Retinal pigment epithelial cell (primary cell): ENCODE measurements around the gene ANO4.

Experiments used
- DNase-seq: peaks from one replicate; pipeline ENCODE4 v3.0.0-alpha.2; 2010; ENCODE audit warnings: low read depth
- H3K4me3 ChIP-seq: 2 replicates; pipeline ENCODE4 v1.5.1; 2011; ENCODE audit warnings: mild to moderate bottlenecking, low read length, control low read depth, moderate library complexity
- TF ChIP-seq, protein P1 (sequence below): conservative IDR thresholded peaks from 2 replicates; pipeline ENCODE4 v1.5.1; 2011; ENCODE audit warnings: low read depth, low read length, control low read depth, inconsistent platforms

The ANO4 gene

DNA sequence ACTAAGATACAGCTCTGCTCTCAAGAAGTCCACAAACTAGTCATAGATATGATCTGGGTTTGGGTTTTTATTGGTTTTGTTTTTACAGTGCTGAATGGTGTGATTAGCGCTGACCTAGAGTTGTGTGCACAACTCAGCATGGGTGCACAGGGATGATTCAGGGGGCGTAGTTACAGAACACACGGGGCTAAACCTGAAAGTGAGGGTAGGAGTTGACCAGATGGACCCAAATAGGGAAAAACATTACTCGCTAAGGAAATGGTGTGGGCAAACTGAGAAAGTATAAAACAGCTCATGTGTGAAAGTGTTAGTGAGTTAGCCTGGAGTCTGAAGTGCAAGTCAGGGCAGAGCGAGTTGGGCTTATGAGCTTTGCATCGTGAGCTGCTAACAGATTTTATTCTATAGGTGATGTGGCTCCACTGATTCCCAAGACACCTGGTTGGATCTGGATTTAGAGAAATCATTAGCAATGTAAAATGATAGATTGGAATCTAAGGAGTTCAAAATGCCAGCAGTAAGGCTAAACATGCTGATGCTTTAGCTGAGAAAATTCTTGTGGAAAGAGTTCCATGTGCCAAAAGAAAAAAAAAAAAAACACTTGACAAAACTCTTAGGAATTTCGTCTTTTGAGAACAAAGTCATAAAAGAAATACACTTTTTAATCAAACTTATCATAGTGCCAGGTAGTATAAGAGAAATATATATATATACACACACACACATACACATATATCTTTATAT is 280.5 kb downstream of the ANO4 start:
- H3K4me3 ChIP-seq = no peak overlapping the region
- TF ChIP-seq, protein P1, sequence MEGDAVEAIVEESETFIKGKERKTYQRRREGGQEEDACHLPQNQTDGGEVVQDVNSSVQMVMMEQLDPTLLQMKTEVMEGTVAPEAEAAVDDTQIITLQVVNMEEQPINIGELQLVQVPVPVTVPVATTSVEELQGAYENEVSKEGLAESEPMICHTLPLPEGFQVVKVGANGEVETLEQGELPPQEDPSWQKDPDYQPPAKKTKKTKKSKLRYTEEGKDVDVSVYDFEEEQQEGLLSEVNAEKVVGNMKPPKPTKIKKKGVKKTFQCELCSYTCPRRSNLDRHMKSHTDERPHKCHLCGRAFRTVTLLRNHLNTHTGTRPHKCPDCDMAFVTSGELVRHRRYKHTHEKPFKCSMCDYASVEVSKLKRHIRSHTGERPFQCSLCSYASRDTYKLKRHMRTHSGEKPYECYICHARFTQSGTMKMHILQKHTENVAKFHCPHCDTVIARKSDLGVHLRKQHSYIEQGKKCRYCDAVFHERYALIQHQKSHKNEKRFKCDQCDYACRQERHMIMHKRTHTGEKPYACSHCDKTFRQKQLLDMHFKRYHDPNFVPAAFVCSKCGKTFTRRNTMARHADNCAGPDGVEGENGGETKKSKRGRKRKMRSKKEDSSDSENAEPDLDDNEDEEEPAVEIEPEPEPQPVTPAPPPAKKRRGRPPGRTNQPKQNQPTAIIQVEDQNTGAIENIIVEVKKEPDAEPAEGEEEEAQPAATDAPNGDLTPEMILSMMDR = no peak
- DNase-seq = no peak

- H3K4me3 ChIP-seq = no peak overlapping the region
- peak; percentile 55 for DNase-seq
- TF ChIP-seq, protein P1 = no peak
Observed at GRCh38 chr12:101076921-101077320, 282.3 kb downstream of the ANO4 start.

GRCh38 chr12:101077791-101078528 is 283.4 kb downstream of the ANO4 start:
- TF ChIP-seq, protein P1 = no peak
- no peak overlapping the region for H3K4me3 ChIP-seq
- DNase-seq = no peak

DNA sequence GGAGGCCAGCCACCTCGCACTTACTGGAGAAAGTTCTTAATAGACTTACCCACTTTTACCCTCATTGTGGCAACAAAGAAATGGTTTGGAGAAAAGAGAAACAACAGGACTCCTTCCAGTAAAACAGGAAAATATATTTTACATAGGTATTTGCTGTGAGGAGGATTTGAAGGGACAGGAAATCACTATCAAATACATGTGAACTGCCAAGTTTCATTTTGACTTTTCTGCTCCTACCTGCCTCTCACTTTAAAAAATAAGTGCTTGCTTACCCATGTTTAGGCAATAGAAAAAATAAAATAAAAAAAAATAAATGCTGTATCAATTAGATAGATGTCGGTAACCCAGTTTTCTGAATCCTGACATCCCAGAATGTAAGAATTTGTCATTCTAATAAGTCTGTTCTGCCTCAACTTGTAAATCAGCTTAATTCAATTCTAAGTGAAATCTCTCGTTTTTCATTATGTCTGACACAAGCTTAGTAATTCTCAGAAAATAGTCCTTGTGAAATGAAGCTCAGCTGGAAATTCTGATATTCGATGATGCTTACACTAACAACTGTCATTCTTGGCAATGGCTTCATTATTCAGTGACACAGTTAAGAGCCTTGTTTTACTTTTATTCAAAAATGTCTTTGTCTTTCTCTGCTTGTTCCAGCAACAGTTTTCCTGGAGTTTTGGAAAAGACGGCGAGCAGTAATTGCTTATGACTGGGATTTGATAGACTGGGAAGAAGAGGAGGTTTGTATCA is 284.1 kb downstream of the ANO4 start:
- DNase-seq = no peak
- H3K4me3 ChIP-seq = no peak overlapping the region

GRCh38 chr12:101082706-101083105 is 288.1 kb downstream of the ANO4 start:
- TF ChIP-seq, protein P1 = no peak
- no peak for DNase-seq
- no peak overlapping the region for H3K4me3 ChIP-seq

More for the DNA sequence above, 284.1 kb downstream of the ANO4 start:
- TF ChIP-seq, protein P1 = no peak

DNA sequence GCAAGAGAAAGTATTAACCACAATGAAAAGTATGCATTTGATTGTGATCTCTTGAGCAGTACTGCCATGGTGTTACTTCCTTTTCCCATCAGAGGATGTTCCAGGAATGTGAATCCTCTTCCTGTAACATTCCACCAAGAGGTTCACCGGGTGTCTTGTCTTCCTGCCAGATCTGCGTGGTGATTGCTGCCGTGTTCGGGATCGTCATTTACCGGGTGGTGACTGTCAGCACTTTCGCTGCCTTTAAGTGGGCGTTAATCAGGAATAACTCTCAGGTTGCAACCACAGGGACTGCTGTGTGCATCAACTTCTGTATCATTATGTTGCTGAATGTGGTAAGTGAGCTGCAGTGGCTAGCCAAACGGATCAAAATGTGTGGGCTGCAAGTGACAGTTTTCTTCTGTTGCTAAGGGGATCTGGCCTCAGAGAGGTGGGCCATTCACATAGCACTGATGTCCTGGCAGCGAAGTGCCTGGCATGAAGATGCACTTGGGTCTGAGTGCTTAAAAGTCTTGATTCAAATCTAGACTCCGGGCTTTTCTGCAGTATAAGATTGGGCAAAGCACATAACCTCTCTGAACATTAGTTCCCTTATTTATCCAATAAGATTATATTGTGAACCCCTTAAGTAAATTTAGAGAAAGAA is 292.0 kb downstream of the ANO4 start:
- TF ChIP-seq, protein P1 = no peak
- no peak for DNase-seq
- H3K4me3 ChIP-seq = no peak overlapping the region
